HG03135 (cell line): ENCODE data around the gene HOXB3.

Experiments
- ATAC-seq: cut with Tn5 transposase; IDR thresholded peaks from one replicate; pipeline ENCODE4 v1.9.1; 2021; ENCODE audit warnings: mild to moderate bottlenecking, moderate library complexity; ENCODE audit not compliant: unreplicated experiment

Gene HOXB3

GRCh38 chr17:48530887-48531272 lies 59.2 kb downstream of the HOXB3 start, which contains the start of gene HOXB1:
TSS of gene HOXB1 (minus strand) at chr17:48531011. CDS start at chr17:48530904, 107 bp downstream.
- no peak for ATAC-seq

DNA sequence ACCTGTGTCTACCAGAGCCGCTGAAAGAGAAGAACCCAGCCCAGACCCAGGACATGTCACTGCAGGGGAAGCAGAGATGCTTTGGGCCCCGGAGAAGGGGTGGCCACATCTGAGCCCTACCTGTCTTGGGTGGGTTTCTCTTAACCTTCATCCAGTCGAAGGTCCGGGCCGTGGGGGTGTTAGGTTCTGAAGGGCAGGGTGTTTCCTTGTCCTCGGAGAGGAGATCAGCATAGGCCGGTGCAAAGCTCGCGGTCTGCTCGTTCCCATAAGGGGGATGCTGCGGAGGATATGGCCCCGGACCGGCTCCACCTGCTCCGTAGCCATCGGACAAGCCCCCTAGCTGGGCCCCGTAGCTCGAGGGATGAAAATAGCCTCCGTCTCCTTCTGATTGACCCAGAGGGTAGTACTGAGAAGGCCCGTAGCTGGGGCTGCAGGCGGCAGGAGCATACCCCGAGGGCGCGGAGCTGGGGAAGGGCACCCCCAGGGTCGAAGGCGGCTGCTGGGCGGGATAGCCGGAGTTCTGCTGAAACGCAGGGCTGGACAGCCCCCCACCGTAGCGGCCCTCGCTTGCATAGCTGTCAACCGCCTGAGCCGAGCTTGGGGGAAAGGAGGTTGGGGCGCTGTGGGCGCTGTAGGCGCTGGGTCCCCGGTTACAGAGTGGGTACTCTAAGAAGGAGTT lies 59.7 kb downstream of the HOXB3 start:
- ATAC-seq: no peak

DNA sequence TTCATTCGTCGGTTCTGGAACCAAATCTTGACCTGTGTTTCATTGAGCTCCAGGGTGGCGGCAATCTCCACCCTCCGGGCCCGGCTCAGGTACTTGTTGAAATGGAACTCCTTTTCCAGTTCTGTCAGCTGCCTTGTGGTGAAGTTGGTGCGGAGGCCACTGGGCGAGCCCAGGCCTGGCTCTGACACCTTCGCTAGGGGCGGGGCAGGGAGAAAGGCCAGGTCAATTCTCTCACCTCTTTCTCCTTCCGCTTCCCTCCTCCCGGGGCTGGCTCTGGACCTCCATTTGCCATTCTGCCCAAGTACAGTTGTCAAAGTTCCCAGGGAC lies 60.4 kb downstream of the HOXB3 start:
- no peak for ATAC-seq

DNA sequence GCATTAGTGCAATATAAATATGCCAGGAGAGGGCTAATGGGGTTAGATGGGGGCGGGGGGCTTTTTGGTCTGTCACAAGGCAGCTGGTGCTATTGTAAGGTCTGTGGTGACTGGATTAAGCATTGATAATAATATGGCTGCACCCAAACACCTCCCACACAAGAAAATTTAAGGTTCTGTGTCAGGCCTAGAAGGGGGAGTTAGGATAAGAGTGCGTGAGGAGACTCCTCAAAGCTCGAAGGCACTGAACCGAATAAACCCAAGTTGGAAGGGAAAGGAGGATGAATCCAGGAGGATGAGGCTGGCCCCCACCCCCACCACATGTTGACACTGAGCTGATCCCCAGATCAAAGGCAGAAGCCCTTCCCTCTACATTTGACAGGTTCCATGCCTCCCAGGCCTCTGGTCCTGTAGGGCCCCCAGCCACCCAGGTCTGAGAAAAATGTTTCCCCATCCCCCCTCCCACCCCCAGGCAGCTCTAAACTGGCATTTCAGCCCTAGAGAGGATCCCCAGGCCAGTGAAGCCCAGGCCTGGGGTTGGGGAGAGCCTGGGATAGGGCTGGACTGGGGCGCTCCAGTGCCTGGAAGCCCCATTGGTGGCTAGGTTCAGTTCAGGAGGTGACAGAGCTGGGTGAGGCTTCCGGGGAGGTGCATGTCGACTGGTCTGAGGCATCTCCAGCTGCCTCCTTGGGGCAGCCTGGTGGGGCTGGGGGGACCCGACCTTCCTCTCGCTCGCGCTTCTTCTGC lies 60.9 kb downstream of the HOXB3 start:
- no peak for ATAC-seq

- no peak for ATAC-seq
These were observed 61.7 kb downstream of the HOXB3 start for GRCh38 chr17:48528153-48528935.

- ATAC-seq: no peak
These were observed 62.5 kb downstream of the HOXB3 start for GRCh38 chr17:48527547-48527932.

- no peak for ATAC-seq
These were observed 63.2 kb downstream of the HOXB3 start for GRCh38 chr17:48526608-48527546.

GRCh38 chr17:48523010-48523409 lies 67.0 kb downstream of the HOXB3 start:
- no peak for ATAC-seq

- ATAC-seq: no peak
These were observed 67.9 kb downstream of the HOXB3 start for GRCh38 chr17:48522031-48522653.

- ATAC-seq: no peak
These were observed 69.4 kb downstream of the HOXB3 start for GRCh38 chr17:48520631-48521079.

GRCh38 chr17:48519427-48519826 lies 70.6 kb downstream of the HOXB3 start:
- ATAC-seq: no peak

GRCh38 chr17:48517478-48517877 lies 72.6 kb downstream of the HOXB3 start:
- no peak for ATAC-seq

DNA sequence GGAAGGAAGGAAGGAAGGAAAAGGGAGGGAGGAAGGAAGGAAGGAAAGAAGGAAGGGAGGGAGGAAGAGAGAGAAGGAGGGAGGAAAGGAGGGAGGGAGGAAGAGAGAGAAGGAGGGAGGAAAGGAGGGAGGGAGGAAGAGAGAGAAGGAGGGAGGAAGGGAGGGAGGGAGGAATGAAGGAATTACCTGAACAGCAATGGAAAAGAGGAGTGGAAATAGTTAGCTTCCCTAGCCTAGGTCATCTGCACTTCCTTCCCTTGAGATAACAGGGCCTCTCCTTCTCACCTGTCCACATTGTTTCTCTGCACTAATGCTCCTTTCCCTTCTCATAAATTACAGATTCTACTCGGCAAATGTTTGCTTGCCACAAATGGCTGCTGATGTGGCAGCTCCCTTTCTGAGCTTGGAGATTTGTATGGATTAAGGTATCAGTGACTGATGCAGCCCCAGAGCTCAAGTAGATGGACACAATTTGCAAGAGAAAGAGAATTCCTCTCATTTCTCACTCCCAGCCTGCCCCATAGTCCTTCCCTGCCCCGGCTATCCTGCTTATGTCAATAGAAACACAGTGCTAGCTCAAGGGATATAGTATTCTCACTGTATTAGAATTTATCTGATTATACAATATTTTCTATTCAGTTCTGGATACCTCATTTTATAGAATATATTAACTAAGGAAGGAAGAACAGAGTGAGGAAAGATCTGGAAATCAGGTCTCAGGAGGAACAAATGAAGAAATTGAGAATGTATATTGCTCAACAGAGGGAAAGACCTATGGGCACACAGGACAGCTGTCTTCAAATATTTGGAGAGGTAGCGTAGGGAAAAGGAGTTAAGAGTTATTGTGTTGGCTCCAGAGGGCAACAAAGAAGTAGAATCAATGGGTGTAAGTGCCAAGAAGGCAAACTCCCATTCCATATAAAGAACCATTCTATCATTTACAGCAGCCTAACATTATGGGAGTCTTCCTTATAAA lies 73.8 kb downstream of the HOXB3 start:
- no peak for ATAC-seq

DNA sequence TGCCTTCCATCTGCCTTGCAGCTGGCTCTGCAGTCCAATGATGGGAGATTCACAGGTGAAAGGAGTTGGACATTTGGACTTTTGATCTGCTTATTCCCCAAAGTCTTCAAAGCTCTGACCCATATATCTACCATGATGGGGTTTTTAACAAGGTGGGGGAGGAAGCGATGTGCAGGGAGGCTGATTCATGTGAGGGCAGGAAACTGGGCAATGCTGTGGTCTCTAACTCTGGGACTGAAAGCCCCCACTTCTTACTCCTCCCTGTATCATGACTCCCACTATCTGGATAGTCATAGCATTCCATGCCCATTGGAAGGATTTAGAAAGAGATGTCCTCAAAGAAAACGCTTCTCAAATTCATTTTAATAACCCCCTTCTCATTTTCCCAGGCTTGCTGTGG lies 75.6 kb downstream of the HOXB3 start:
- ATAC-seq: no peak

DNA sequence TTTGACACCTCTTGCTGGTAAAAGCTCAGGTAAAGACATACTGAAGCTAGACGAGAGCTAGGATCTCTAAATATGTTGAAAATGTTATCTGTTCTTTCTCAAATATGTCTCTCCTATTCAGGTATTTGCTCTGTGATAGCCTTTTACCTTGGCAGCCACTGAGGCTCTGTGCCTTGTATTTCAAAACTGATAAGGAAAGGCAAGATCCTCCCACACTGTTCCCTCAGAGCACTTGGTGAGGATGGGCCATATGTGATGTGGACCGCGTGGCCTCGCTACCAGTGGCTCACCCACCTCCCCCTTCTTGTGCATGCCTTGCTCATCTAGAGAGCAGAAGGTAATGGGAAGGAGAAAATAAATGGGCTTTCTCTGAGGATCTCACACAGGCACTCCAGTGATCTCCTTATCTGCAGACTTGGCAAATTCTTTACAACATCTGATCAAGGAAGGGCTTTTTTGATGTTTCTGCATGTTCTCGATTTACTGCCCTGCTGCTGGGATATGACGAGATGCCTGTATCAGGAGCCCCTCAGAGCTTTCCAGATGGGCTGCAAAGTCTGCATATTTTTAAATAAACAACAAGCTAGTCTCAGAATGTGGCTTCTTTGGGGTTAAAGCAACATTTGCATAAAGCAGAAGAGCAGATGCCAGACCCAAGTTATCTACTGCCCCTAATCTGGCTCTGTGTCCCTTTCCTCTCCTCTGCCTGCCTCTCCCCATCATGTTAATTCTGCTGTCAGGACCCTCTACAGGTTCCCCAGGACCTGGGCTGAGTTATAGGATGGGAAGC lies 76.2 kb downstream of the HOXB3 start:
- no peak for ATAC-seq

GRCh38 chr17:48513097-48513496 lies 76.9 kb downstream of the HOXB3 start:
- no peak for ATAC-seq

GRCh38 chr17:48510761-48511604 lies 79.1 kb downstream of the HOXB3 start:
- ATAC-seq: peak; percentile 58
